Esophagus mucosa (tissue), 1 donor: ENCODE data around the gene EPB41L3. TPM values are rescaled to one million over a fixed set of nuclear protein-coding genes. Genes with fewer than 3 reads are reported as not detected.
"Not testable (repeated sequence)": the region's sequence is repeated elsewhere in the genome, so short reads cannot be mapped to it uniquely, and the experiment has no call there.

Experiments used
- ATAC-seq: fragments of 200-7000 bp; cut with Tn5 transposase; one replicate; pipeline ENCODE4 v1.9.1; 2020
- total RNA-seq: library from RNA; stranded (reverse); gene quantifications from one replicate; pipeline ENCODE4 v1.2.4, GENCODE V29; 2023
- donor health status: DM: yes; HTN: yes; CAD: no.

The EPB41L3 gene
- total RNA-seq, 1 donor from 2014 or later, result 16.3 TPM

DNA sequence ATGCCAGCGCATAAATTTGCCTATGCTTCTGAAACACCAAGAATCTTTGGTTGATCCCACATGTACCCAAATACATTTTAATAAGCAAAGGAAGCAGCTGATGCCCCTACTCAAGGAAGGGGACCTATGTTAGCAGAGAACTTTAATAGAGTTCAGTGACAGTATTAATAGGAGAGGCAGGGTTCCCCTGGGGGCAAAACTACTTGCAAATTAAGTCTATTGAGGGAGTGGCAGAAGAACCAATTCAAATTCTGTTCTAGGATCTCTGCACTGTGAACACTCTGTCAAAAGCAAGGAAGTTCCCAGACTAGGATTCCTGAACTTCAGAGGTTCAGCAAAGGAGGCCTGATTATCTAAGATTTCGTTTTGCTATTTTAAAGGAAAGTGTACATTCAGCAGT is 47.5 kb downstream of the EPB41L3 start:
- ATAC-seq, result no peak

GRCh38 chr18:5490753-5491480 is 52.9 kb downstream of the EPB41L3 start:
- no peak for ATAC-seq

DNA sequence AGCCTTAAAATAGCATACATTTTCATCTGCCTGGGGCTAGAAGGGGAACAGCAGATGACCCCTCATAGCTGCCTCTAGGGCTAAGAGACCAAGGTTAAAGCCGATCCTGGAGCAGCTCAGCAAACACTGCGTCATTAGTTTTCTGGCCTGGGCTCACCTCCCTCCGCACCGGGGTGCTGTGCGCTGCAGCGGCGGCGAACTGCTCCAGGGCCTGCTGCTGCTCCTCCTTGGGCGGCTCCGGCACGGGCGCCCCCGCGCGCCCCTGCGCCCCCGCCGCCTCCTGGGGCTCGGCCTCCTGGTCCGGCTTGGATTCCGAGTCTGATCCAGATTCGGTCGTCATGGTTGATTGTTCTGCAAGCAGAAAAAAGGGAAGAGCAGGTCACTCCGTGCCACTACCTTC is 55.0 kb downstream of the EPB41L3 start:
- ATAC-seq, result no peak

GRCh38 chr18:5488044-5488443 is 55.8 kb downstream of the EPB41L3 start:
- ATAC-seq, result not testable (repeated sequence)

- no peak for ATAC-seq
These were observed 59.3 kb downstream of the EPB41L3 start for GRCh38 chr18:5484526-5484925.

- no peak for ATAC-seq
These were observed 62.2 kb downstream of the EPB41L3 start for GRCh38 chr18:5481621-5482020.

DNA sequence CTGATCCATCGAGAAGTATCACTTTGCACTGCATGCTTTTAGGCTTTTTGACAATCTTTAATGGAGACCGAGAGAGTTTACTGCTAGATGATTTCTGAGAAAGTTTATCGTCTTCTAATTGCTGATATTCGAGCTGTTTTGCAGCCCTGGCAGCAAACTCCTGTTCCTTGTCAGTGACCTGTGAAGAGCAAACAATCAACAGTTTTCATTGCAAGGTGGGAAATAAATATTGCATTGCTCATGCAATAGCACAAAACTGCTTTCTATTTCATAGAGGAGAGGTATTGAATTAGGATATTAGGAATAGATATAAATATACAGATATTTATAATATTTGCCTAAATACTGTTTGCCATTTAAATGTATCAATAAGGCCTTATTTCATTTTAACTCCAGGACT is 65.5 kb downstream of the EPB41L3 start:
- no peak for ATAC-seq

DNA sequence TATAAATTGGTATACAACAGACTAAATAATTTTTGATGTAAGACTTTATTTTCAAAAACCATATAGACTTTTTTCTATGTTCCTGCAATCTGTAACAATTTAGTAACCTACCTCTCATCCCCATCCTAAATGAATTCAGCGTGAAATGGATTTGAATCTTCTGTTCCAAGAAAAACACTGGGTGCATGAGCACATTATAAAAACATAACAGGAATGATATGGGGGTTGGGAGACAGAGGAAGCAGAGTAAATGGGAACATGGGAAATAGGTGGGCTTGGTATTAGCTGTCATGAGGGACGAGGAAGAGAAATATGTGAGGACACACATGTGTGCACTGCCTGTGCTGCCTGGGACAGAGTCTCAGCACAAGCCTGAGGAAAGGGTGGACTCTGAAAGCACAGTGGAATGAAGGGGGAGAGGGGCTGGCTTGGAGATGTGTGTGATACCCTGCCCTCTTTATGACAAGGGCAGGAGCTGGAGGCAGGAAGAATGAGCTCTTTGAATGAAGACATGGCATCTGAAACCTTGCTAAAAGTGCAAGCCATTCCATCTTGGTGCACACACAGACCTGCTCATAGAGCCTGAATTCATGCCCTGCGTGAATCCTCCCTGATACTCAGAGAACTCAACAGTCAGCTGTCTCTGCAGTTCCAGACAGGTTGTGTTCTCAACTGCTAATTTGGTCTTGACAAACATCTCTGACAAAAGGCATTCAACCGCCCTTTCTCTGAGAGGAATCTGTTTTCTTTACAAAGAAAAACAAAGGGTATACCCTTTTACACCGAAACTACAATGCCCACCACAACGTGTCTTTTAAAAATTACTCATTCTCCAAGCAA is 66.6 kb downstream of the EPB41L3 start:
- no peak for ATAC-seq

DNA sequence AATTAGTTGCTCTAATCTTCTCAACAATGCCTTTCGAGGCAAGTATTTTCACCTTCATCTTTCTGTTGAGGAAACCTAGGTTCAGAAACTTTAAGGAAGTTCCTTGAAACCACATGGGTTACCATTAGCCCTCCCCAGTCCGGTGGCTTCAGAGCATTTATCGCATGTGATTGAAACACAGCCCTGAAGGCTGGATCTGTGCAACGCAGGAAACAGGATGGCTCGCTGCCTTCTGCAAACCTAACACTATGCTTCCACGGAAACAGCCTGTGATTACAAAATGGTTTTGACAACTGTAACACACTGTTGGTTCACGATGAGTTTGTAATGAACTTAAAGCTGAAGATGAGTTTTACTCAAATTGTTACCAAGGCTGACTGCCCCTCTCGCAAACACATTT is 68.5 kb downstream of the EPB41L3 start:
- no peak for ATAC-seq

DNA sequence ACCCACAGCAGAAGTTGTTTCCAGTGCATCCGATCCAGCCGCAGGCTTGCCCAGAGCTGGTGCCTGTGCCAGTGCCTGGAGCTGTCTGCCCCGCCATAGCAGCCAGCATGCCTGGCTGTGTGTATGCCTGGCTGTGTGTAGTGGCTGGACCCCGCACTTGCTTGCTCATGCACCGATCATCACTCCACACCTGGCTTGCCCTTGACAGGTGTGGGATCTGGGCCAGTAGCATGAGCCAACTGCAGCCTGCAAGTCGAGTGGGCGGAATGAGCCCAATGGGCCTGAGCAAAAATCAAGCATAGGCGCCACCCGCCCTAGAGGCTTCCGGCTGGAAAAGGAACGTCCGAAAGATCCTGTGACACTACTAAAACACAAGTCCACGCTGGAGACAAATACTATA is 74.5 kb downstream of the EPB41L3 start:
- ATAC-seq, result peak; percentile 65

DNA sequence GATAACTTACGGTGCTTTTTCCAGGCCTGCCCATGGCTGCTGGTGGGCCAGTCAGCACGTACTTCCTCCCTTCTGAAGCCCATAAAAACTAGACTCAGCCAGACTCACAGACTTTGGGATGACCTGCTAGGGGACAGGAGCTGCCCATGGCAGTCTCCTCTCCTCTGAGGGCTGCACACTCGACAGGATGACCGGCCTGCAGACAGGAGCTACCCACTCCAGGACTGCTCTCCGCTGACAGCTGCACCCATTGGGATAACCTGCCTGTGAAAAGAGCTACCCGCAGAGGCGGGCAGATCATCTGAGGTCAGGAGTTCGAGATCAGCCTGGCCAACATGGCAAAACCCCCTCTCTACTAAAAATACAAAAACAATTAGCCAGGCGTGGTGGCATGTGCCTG is 75.4 kb downstream of the EPB41L3 start:
- ATAC-seq, result no peak

DNA sequence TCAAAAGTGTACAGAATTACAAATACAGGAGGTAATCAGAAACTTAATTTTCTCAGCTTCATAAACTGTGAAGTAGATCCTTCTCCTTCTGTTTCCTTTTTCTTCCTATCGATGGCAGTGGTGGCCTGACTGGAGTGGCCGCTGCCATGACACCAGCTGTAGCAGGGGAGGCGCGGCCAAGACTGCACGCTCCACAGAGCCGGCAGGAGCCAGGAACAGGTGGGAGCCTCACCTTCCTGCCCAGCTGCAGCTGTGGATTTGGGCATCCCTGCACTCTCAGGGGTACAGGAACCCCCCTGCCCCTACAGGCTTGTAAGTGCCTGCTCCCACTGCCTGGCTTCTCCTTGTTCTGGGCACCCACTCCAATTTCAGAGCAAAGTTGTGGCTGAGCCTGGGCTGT is 76.1 kb downstream of the EPB41L3 start:
- ATAC-seq, result no peak

- peak; percentile 28 for ATAC-seq
These were observed 77.5 kb downstream of the EPB41L3 start for GRCh38 chr18:5466256-5466655.

DNA sequence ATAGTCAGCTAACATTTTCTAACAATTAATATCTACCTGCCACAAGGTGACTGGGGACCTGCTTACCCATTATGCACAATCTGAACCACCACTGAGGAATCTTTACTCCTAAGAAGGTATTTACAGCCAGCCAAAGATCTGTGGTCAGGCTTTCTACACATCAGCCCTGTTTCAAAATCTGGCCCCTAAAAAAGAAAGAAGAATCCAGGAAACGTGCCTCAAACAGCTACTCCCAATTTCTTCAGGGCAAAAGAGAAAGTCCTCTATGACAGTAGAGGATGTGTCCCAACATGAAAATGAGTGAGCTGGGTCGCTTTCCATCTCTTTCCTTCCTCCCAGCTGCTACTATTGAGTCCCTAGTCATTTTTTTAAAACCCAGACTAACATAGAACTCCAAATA is 79.5 kb downstream of the EPB41L3 start:
- no peak for ATAC-seq

GRCh38 chr18:5463831-5464230 is 80.0 kb downstream of the EPB41L3 start:
- ATAC-seq, result no peak

DNA sequence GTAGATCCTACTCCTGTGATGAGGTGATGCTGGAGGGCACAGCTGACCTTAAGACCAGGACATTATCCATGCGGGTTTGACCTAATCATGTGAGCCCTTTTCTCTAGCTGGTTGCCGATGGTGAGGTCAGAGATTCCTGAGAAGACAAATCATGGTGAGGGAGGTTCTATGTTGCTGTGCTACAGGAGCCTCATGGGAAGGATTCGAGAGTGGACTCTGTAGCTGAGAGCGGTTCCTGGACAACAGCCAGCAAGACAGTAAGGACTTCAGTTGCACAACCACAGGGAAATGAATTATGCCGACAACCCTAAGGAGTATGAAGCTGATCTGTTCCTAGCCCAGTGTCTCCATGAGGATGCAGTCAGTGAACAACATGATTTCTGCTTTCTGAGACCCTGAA is 80.4 kb downstream of the EPB41L3 start:
- no peak for ATAC-seq

DNA sequence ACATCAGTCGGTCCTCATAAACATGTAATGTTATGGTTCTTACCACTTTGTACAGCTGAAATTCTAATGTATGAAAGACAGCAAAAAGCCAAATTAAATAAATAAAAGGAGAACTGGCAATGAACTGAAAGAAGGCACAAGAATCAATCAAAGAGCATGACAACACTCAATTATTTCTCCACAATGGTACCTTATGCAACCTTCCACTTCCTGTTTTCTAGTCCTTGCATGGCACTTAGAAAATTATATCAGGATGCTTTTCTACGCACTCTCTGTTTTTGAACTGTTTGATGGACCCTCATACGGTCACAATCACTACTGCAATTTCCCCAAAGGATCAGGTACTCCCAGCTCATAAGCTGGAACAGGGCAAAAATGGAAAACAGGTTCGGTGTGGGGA is 81.6 kb downstream of the EPB41L3 start:
- ATAC-seq, result no peak

DNA sequence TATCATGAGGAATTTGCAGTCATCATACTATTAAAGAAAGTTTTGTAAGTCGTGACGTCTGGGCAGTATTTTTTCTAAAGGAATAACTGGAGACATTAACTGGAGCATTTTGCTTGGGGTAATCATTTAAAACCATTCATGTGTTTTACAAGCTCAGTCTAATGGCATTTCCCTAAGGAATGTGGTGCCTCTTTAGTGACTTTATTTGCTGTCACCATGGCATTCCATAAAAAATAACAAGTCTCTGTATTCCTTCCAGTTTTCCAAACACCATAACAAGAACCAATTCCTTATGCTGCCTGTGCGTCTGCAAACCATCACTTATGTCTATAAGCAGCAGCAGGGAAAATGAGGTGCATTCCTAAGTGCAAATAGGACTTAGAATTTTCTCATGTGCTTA is 82.8 kb downstream of the EPB41L3 start:
- ATAC-seq, result no peak

- ATAC-seq, result no peak
These were observed 86.3 kb downstream of the EPB41L3 start for GRCh38 chr18:5457462-5457957.

DNA sequence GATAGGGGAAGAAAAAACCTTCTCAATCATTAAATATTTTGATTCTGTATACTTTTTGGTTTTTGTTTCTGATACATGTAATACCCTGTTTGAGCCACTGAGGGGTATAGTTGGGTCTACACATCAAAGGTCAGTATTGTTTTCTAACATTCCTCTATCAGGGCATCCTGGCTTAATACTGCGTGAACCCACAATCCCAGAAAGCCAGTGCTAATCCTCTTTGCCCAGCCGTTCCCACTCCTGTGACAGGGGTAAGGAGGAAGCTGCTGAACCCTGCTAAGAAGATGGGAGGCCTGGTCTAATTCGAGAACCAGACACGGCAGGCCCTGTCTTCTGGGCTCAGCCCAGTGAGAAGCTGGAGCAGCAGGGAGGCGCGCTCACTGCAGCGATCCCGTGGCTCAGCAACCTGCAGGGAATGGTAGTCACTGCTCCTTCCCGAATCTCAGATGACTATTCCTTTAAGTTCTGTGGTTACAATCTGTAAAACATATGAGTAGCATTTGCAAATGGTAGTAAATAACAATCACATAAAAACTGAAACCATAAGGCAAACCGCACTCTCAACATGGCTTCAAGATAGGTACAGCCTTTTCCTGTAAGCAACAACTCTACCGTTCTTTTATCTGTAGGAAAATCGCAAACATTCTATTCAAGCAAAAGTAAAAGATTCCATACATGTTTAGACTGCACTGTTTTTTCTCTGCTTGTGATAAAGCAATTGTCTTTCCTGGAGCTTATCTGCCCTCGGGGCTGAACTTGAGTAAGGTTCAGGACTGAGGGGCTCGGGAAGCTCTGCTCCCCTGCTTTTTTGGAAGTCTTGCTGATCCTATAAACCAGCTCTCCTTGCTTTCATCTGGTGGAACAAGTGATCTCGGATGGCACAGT is 87.0 kb downstream of the EPB41L3 start:
- peak; percentile 53 for ATAC-seq

DNA sequence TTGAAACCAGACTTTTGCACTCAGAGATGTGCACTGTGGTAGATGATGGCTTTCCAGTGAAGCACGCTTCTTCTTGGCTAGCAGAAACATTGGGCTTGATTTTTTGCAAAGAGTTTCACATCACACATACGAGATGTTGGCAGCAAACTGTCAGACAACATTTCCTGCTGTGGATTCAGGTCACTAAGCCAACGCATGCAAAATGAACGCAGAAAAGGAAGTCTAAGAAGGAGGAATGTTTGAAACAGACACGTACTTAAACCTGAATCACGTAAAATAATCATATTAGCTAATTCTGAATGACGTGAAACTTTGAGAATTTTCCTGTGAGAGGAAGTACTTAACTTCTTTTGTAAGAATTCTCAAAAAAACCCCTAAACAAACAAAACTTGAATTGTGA is 88.1 kb downstream of the EPB41L3 start:
- ATAC-seq, result no peak

DNA sequence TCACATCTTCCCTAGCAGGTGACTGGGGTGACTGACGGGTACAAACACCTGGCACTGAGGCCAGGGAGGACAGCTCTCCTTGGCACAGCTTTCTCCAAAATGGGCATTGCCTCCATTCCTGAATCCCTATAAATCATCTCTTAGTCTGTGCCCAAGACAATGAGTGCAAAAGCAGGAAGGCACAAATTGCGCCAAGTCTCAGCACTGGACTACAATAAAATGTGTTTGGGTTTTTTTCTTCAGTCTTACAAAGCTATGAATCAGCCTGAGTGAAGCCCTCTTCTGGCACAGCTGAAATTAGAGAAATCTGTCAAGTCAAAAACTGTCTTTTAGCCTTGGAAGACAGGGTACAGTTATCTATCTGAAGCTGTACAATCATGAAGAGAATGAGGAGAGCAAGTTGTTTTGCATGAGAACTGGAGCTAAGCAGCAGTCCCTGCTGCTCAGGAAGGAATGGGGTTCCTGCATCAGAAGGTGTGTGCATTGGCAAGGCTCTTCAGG is 90.8 kb downstream of the EPB41L3 start:
- ATAC-seq, result no peak

- no peak for ATAC-seq
These were observed 91.9 kb downstream of the EPB41L3 start for GRCh38 chr18:5451871-5452270.
